B cell (primary cell): ENCODE results near the gene DNAH2. TPM values are rescaled to one million over a fixed set of nuclear protein-coding genes. Genes with fewer than 3 reads are reported as not detected.

Experiments
- ATAC-seq: fragments of 200-7000 bp; cut with Tn5 transposase; one replicate; pipeline ENCODE4 v1.10.0; 2021; ENCODE audit warnings: low read depth, mild to moderate bottlenecking, moderate number of reproducible peaks, moderate library complexity
- CTCF ChIA-PET: fragments of 350-600 bp; sonication (Branson Sonifier 250); formaldehyde crosslinking; loops from one replicate; lab custom pipeline; 2021; ENCODE audit warnings: antibody characterized with exemption, inconsistent platforms; lab: Charles Lee
- POLR2A ChIA-PET: fragments of 350-600 bp; sonication (Branson Sonifier 250); formaldehyde crosslinking; loops from one replicate; lab custom pipeline; 2021; ENCODE audit warnings: antibody characterized with exemption; lab: Charles Lee
- DNase-seq: peaks from one replicate; pipeline ENCODE4 v3.0.0; 2013
- H2AFZ ChIP-seq: 2 replicates; pipeline ENCODE4 v1.6.1; 2012; ENCODE audit warnings: mild to moderate bottlenecking, low read depth, low read length; ENCODE audit not compliant: insufficient read depth, poor library complexity, severe bottlenecking
- H3K27ac ChIP-seq, 2 donors: 1 replicate in 1 of 2; 2 replicates in 1 of 2; pipeline ENCODE4 v1.5.1; 2012 to 2013; ENCODE audit warnings: low read length in 2 of 2, mild to moderate bottlenecking in 2 of 2, moderate library complexity in 1 of 2
- H3K27me3 ChIP-seq, 4 experiments: fragments of 200-600 bp in 1 of 4; sonication (generic) in 1 of 4; replicated peaks in 1 of 4; 1 replicate in 2 of 4; 2 replicates in 2 of 4; pipeline versions ENCODE4 v1.6.1 to v1.7.0; 2013 to 2016; ENCODE audit warnings: low read length in 3 of 4, mild to moderate bottlenecking in 2 of 4, mixed read lengths in 1 of 4, moderate library complexity in 1 of 4; ENCODE audit not compliant: insufficient read depth in 4 of 4, control insufficient read depth in 3 of 4; ENCODE audit errors: control extremely low read depth in 1 of 4
- H3K36me3 ChIP-seq, 2 experiments: replicated peaks in 1 of 2; 1 replicate in 1 of 2; 2 replicates in 1 of 2; pipeline versions ENCODE4 v1.6.1 to v1.7.1; 2013; ENCODE audit warnings: low read length in 1 of 2; ENCODE audit not compliant: insufficient read depth in 2 of 2, control insufficient read depth in 1 of 2; ENCODE audit errors: control extremely low read depth in 1 of 2, extremely low read depth in 1 of 2
- H3K4me1 ChIP-seq, 2 donors: fragments of 200-600 bp in 1 of 2; sonication (generic) in 1 of 2; 1 replicate in 1 of 2; 2 replicates in 1 of 2; pipeline versions ENCODE4 v1.5.1 to v1.6.1; 2013 to 2017; ENCODE audit warnings: low read length in 2 of 2; ENCODE audit not compliant: control insufficient read depth in 2 of 2, insufficient read depth in 2 of 2
- H3K4me2 ChIP-seq: replicated peaks from 2 replicates; pipeline ENCODE3; 2012; ENCODE audit warnings: mild to moderate bottlenecking, low read depth, low read length; ENCODE audit not compliant: poor library complexity, severe bottlenecking
- H3K4me3 ChIP-seq, 5 experiments: fragments of 200-600 bp in 1 of 5; sonication (generic) in 1 of 5; 1 replicate in 3 of 5; 2 replicates in 2 of 5; pipeline versions ENCODE4 v1.5.1 to v1.7.0; 2011 to 2016; ENCODE audit warnings: low read length in 4 of 5, mild to moderate bottlenecking in 4 of 5, low read depth in 2 of 5, control low read depth in 1 of 5, moderate library complexity in 1 of 5; ENCODE audit not compliant: insufficient read depth in 1 of 5; ENCODE audit errors: control extremely low read depth in 1 of 5, extremely low read depth in 1 of 5
- H3K79me2 ChIP-seq: fragments of 200-600 bp; sonication (generic); one replicate; pipeline ENCODE4 v1.6.0; 2016; ENCODE audit warnings: low read length; ENCODE audit not compliant: control insufficient read depth, insufficient read depth
- H3K9ac ChIP-seq: fragments of 200-600 bp; sonication (generic); 2 replicates; pipeline ENCODE4 v1.6.1; 2017; ENCODE audit warnings: mild to moderate bottlenecking, low read length, moderate library complexity
- H3K9me3 ChIP-seq, 3 donors: one replicate each; pipeline versions ENCODE4 v1.6.1 to v1.7.1; 2013; ENCODE audit warnings: low read length in 2 of 3; ENCODE audit not compliant: control insufficient read depth in 2 of 3, insufficient read depth in 1 of 3; ENCODE audit errors: control extremely low read depth in 1 of 3
- H4K20me1 ChIP-seq: 2 replicates; pipeline ENCODE4 v1.6.0; 2012; ENCODE audit warnings: mild to moderate bottlenecking, low read length; ENCODE audit not compliant: insufficient read depth, control insufficient read depth, poor library complexity, severe bottlenecking
- H3K27ac Mint-ChIP-seq: one replicate; pipeline ENCODE4 v1.8.0; 2021; ENCODE audit warnings: mixed read lengths
- H3K27me3 Mint-ChIP-seq: one replicate; pipeline ENCODE4 v1.8.0; 2021; ENCODE audit warnings: mixed read lengths
- H3K4me1 Mint-ChIP-seq: one replicate; pipeline ENCODE4 v1.8.0; 2021; ENCODE audit warnings: mixed read lengths
- H3K4me3 Mint-ChIP-seq: one replicate; pipeline ENCODE4 v1.8.0; 2021; ENCODE audit warnings: mixed read lengths
- H3K9me3 Mint-ChIP-seq: one replicate; pipeline ENCODE4 v1.8.0; 2022; ENCODE audit warnings: mixed read lengths; ENCODE audit not compliant: insufficient read depth
- CTCF ChIP-seq: fragments of 200-600 bp; IDR thresholded peaks from one replicate; pipeline ENCODE4 v1.8.0; 2022; ENCODE audit warnings: antibody characterized with exemption, mild to moderate bottlenecking
- EZH2 ChIP-seq: IDR thresholded peaks from 2 replicates; pipeline ENCODE4 v1.6.1; 2012; ENCODE audit warnings: borderline replicate concordance, low read depth, mild to moderate bottlenecking, moderate library complexity, low read length; ENCODE audit not compliant: insufficient read depth, poor library complexity, severe bottlenecking
- WGBS: methylation state at CpG from one replicate; pipeline ENCODE4 v1.1.5; 2013; ENCODE audit warnings: missing lambda C conversion rate; ENCODE audit not compliant: insufficient coverage; 5-methylcytosine and 5-hydroxymethylcytosine counted together
- intact Hi-C: fragments of 100-400 bp; cut with micrococcal nuclease; formaldehyde crosslinking; loops from one replicate; pipeline ENCODE4 v1.10.0; 2022
- polyA plus RNA-seq: library from polyadenylated mRNA; depleted of rRNA; stranded (reverse); fragments of >200 nt; gene quantifications from 2 replicates; pipeline ENCODE4 v1.2.3, GENCODE V29; 2012
- total RNA-seq, 2 donors: library from RNA; stranded (reverse); fragments of 120-200 nt in 1 of 2; gene quantifications; 1 replicate in 1 of 2; 2 replicates in 1 of 2; pipeline versions ENCODE4 v1.2.3 to v1.2.4, GENCODE V29; 2013 to 2022

DNAH2 gene
- total and polyA plus RNA-seq, 2 donors (not counting 1 experiment from before 2014, with no cell fraction given) = 0.03 TPM; not detected in 1

GRCh38 chr17:7769854-7770253 is 52.3 kb downstream of the DNAH2 start:
- TF ChIP-seq CTCF (no peak), EZH2 (no peak)
- no peak overlapping the region for H3K27ac ChIP-seq
- H3K4me1 Mint-ChIP-seq = no peaks in the 10 kb centered on the region
- no peak overlapping the region for H3K4me3 ChIP-seq
- no peaks in the 10 kb centered on the region for H3K9me3 Mint-ChIP-seq
- DNase-seq (no peak), ATAC-seq (no peak)
- ChIA-PET CTCF (no interaction called here), POLR2A (no interaction called here)
- WGBS = 60% methylated on average over 1 of the region's 4 CpGs
- no peak overlapping the region for H3K4me3 Mint-ChIP-seq
- H3K4me2 ChIP-seq = no peak overlapping the region
- no peaks in the 10 kb centered on the region for H3K79me2 ChIP-seq
- H3K27me3 Mint-ChIP-seq = peaks cover 37% of the 10 kb centered on the region
- H3K4me1 ChIP-seq = no peaks in the 10 kb centered on the region
- H3K36me3 ChIP-seq = no peaks in the 10 kb centered on the region
- no peak overlapping the region for H3K9ac ChIP-seq
- H3K9me3 ChIP-seq = no peaks in the 10 kb centered on the region
- intact Hi-C loops = no loop called here
- peaks cover 0 to 10% (median 2%) of the 10 kb centered on the region in 4 experiments for H3K27me3 ChIP-seq
- H4K20me1 ChIP-seq = no peaks in the 10 kb centered on the region
- no peak overlapping the region for H2AFZ ChIP-seq
- no peak overlapping the region for H3K27ac Mint-ChIP-seq

- DNase-seq = no peak
- intact Hi-C loops = no loop called here
- H3K4me3 Mint-ChIP-seq = no peak overlapping the region
- peaks cover 0 to 21% (median 4%) of the 10 kb centered on the region in 4 experiments for H3K27me3 ChIP-seq
- H3K9me3 ChIP-seq = no peaks in the 10 kb centered on the region
- ChIA-PET CTCF (no interaction called here), POLR2A (no interaction called here)
- H3K4me3 ChIP-seq = no peak overlapping the region
- H4K20me1 ChIP-seq = no peaks in the 10 kb centered on the region
- peaks cover 50% of the 10 kb centered on the region for H3K27me3 Mint-ChIP-seq
- TF ChIP-seq EZH2 (no peak), CTCF (no peak)
- no peak overlapping the region for H2AFZ ChIP-seq
- no peak overlapping the region for H3K27ac ChIP-seq
- H3K4me1 Mint-ChIP-seq = no peaks in the 10 kb centered on the region
- ATAC-seq = no peak
- 90% methylated on average over 3 of the region's 9 CpGs for WGBS
- no peaks in the 10 kb centered on the region for H3K9me3 Mint-ChIP-seq
- H3K36me3 ChIP-seq = no peaks in the 10 kb centered on the region
- no peak overlapping the region for H3K4me2 ChIP-seq
- no peaks in the 10 kb centered on the region for H3K79me2 ChIP-seq
- H3K27ac Mint-ChIP-seq = no peak overlapping the region
- no peaks in the 10 kb centered on the region for H3K4me1 ChIP-seq
- H3K9ac ChIP-seq = no peak overlapping the region
Measured at GRCh38 chr17:7774055-7774521, 56.5 kb downstream of the DNAH2 start.
